ENCODE data around the gene TJP1. TPM values are rescaled to one million over a fixed set of nuclear protein-coding genes. Genes with fewer than 3 reads are reported as not detected.
"Not testable (repeated sequence)": the region's sequence is repeated elsewhere in the genome, so short reads cannot be mapped to it uniquely, and the experiment has no call there.

TJP1 gene
- total RNA-seq, 2 experiments from 2014 or later: not detected

GRCh38 chr15:29675791-29676301, 146.4 kb downstream of the TJP1 start:
- no peaks in the 10 kb centered on the region for H3K9me3 Mint-ChIP-seq
- ATAC-seq: no peak
- peaks cover 12% of the 10 kb centered on the region for H3K27me3 Mint-ChIP-seq
- ChIA-PET CTCF (interaction anchor here (0.7 kb wide), 1 partner anchor 16 kb away, joined by 3 read pairs; no protein-coding TSS in a partner anchor), POLR2A (no interaction called here)
- H3K36me3 Mint-ChIP-seq (ENCODE audit: low read depth): no peaks in the 10 kb centered on the region
- H3K27ac Mint-ChIP-seq: no peak overlapping the region
- H3K4me1 Mint-ChIP-seq (ENCODE audit: low read depth): no peaks in the 10 kb centered on the region
- intact Hi-C loops (cut with micrococcal nuclease): no loop called here
- no peak overlapping the region for H3K4me3 Mint-ChIP-seq
- no peak for DNase-seq
- TF ChIP-seq CTCF (IDR thresholded peaks at IDR 0.05): no peak

- no peak for ATAC-seq
These were observed 147.4 kb downstream of the TJP1 start for GRCh38 chr15:29674661-29675533.

GRCh38 chr15:29672923-29673809, 149.1 kb downstream of the TJP1 start:
- H3K27ac Mint-ChIP-seq: no peak overlapping the region
- intact Hi-C loops (cut with micrococcal nuclease): no loop called here
- no peak overlapping the region for H3K4me3 Mint-ChIP-seq
- ATAC-seq (no peak), DNase-seq (no peak)
- peaks cover 14% of the 10 kb centered on the region for H3K27me3 Mint-ChIP-seq
- no peaks in the 10 kb centered on the region for H3K4me1 Mint-ChIP-seq (ENCODE audit: low read depth)
- ChIA-PET POLR2A (no interaction called here), CTCF (no interaction called here)
- no peaks in the 10 kb centered on the region for H3K9me3 Mint-ChIP-seq
- no peaks in the 10 kb centered on the region for H3K36me3 Mint-ChIP-seq (ENCODE audit: low read depth)
- TF ChIP-seq CTCF (IDR thresholded peaks at IDR 0.05): no peak

More at GRCh38 chr15:29674661-29675533, 147.4 kb downstream of the TJP1 start:
- Mint-ChIP-seq H3K4me1 (ENCODE audit: low read depth) (no peaks in the 10 kb centered on the region), H3K27ac (no peak overlapping the region), H3K27me3 (peaks cover 12% of the 10 kb centered on the region), H3K9me3 (no peaks in the 10 kb centered on the region), H3K36me3 (ENCODE audit: low read depth) (no peaks in the 10 kb centered on the region), H3K4me3 (no peak overlapping the region)
- no peak for TF ChIP-seq CTCF (IDR thresholded peaks at IDR 0.05)
- intact Hi-C loops (cut with micrococcal nuclease): no loop called here
- DNase-seq: peak; percentile 5
- ChIA-PET CTCF (no interaction called here), POLR2A (no interaction called here)

- CTCF ChIA-PET: no interaction called here
- no peaks in the 10 kb centered on the region for H3K36me3 Mint-ChIP-seq (ENCODE audit: low read depth)
- no peak for ATAC-seq
- no peaks in the 10 kb centered on the region for H3K9me3 Mint-ChIP-seq
- no peak for TF ChIP-seq CTCF (IDR thresholded peaks at IDR 0.05)
- no peak for DNase-seq
- intact Hi-C loops (cut with micrococcal nuclease): no loop called here
- H3K27me3 Mint-ChIP-seq: peaks cover 16% of the 10 kb centered on the region
- no peak overlapping the region for H3K4me3 Mint-ChIP-seq
- no peak overlapping the region for H3K27ac Mint-ChIP-seq
- no peaks in the 10 kb centered on the region for H3K4me1 Mint-ChIP-seq (ENCODE audit: low read depth)
- POLR2A ChIA-PET: no interaction called here
These were observed 149.8 kb downstream of the TJP1 start for GRCh38 chr15:29672446-29672845.

GRCh38 chr15:29672046-29672445, 150.2 kb downstream of the TJP1 start:
- POLR2A ChIA-PET; intact Hi-C loops (cut with micrococcal nuclease); H3K9me3 Mint-ChIP-seq; H3K4me1 Mint-ChIP-seq (ENCODE audit: low read depth); CTCF ChIA-PET; H3K27ac Mint-ChIP-seq; H3K36me3 Mint-ChIP-seq (ENCODE audit: low read depth); ATAC-seq; H3K4me3 Mint-ChIP-seq; DNase-seq: not testable (repeated sequence)
- H3K27me3 Mint-ChIP-seq: peaks cover 16% of the 10 kb centered on the region
